ENCODE measurements around the gene MRPL20.
"Not testable (repeated sequence)": the region's sequence is repeated elsewhere in the genome, so short reads cannot be mapped to it uniquely, and the experiment has no call there.

MRPL20 gene

DNA sequence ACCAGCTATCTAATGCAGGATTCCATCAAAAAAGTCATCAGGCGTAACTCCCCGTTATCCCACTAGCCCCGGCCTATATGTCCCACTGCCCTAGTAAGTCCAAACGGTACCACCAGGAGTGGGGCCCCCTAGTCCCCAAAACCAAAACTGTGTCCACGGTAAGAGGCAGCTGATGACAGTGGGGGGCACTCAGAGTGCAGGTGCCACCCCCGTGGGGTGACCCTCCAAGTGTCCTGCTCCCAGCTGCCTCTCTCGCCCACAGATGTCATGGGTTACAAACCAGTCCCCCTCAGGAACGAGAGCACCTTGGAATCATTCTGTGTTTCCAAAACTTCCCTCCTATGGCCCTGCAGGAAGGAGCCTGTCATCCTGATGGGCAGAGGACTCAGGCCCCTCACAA lies 21.2 kb downstream of the MRPL20 start:
- H3K36me3 ChIP-seq (ENCODE audit: insufficient read depth, low read length) = peaks cover 54% of the 10 kb centered on the region
- no peaks in the 10 kb centered on the region for H3K9me3 ChIP-seq (replicated peaks; ENCODE audit: low read length)
- H3K4me3 ChIP-seq (ENCODE audit: low read length) = no peak overlapping the region
- no peak overlapping the region for H3K4me2 ChIP-seq (ENCODE audit: low read length)
- H3K4me1 ChIP-seq (ENCODE audit: control insufficient read depth, insufficient read depth, low read length) = no peaks in the 10 kb centered on the region
- no peak overlapping the region for H3K9ac ChIP-seq (ENCODE audit: low read depth, low read length)
- no peaks in the 10 kb centered on the region for H3K27me3 ChIP-seq (ENCODE audit: control insufficient read depth, insufficient read depth, low read length)

DNA sequence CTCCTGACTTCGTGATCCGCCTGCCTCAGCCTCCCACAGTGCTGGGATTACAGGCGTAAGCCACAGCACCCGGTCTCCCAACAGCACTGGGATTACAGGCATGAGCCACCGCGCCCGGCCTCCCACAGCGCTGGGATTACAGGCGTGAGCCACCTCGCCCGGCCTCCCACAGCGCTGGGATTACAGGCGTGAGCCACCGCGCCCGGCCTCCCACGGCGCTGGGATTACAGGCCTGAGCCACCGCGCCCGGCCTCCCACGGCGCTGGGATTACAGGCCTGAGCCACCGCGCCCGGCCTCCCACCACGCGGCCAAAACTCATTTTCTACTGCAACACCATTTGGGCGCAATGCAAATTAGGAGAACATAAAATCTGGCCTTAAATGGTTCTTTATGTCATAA lies 21.8 kb downstream of the MRPL20 start:
- H3K36me3 ChIP-seq (ENCODE audit: insufficient read depth, low read length) = peaks cover 48% of the 10 kb centered on the region
- H3K9me3 ChIP-seq (replicated peaks; ENCODE audit: low read length); H3K27me3 ChIP-seq (ENCODE audit: control insufficient read depth, insufficient read depth, low read length); H3K4me1 ChIP-seq (ENCODE audit: control insufficient read depth, insufficient read depth, low read length); H3K4me3 ChIP-seq (ENCODE audit: low read length); H3K9ac ChIP-seq (ENCODE audit: low read depth, low read length); H3K4me2 ChIP-seq (ENCODE audit: low read length): not testable (repeated sequence)

- Histone ChIP-seq H3K36me3 (ENCODE audit: insufficient read depth, low read length) (peaks cover 19% of the 10 kb centered on the region), H3K27me3 (ENCODE audit: control insufficient read depth, insufficient read depth, low read length) (no peaks in the 10 kb centered on the region), H3K4me3 (ENCODE audit: low read length) (no peak overlapping the region), H3K4me2 (ENCODE audit: low read length) (no peak overlapping the region), H3K9ac (ENCODE audit: low read depth, low read length) (no peak overlapping the region), H3K4me1 (ENCODE audit: control insufficient read depth, insufficient read depth, low read length) (no peaks in the 10 kb centered on the region), H3K9me3 (replicated peaks; ENCODE audit: low read length) (no peaks in the 10 kb centered on the region)
Measured at GRCh38 chr1:1381294-1381693, 25.8 kb downstream of the MRPL20 start.

DNA sequence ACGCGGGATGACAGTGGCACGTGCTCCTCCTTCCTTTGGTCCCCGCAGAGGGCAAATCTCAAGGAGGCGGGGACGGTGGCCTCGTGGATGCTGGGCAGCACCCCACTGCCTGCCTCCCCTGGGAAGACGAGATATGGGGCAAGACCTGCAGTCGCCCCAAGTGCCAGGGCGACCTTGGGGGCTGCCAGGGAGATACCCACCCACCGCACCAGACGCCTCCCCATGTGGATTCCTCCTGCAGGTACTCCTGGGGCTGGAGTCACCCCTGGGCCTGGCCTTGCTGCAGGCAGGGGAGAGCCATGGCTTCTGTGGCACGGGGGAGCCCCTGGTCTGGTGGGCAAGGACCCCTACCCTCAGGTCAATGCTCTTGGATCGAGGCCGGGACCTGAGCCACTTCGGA lies 26.2 kb downstream of the MRPL20 start:
- Histone ChIP-seq H3K27me3 (ENCODE audit: control insufficient read depth, insufficient read depth, low read length) (no peaks in the 10 kb centered on the region), H3K4me3 (ENCODE audit: low read length) (no peak overlapping the region), H3K36me3 (ENCODE audit: insufficient read depth, low read length) (peaks cover 18% of the 10 kb centered on the region), H3K4me2 (ENCODE audit: low read length) (no peak overlapping the region), H3K4me1 (ENCODE audit: control insufficient read depth, insufficient read depth, low read length) (peaks cover 4% of the 10 kb centered on the region), H3K9ac (ENCODE audit: low read depth, low read length) (no peak overlapping the region), H3K9me3 (replicated peaks; ENCODE audit: low read length) (no peaks in the 10 kb centered on the region)

DNA sequence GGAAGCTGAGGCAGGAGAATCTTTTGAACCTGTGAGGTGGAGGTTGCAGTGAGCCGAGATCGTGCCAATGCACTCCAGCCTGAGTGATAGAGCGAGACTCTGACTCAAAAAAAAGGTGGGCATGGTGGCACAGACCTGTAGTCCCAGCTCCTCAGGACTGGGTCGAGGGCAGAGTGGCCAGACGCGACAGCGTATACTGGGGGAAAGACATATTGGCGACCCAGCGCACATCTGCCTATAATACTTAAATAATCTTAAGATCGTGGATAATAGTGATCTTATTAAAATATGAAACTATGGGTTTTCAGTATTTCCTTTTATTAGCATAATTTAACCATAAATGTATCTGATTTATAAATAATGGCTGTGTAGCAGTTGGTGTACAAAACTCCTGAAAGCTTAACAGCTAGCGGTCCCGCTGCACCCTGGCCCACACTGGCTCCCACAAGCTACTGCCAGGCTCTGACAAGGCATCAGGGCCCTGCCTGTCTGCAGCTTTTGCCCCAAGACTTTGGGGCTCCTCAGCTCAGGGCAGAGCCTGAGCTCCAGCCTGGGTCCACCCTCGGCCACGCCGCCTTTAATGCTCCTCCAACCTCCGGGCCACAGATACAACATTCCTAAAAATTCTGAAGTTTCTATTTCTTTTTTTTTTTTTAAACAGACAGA lies 29.4 kb downstream of the MRPL20 start:
- peaks cover 18% of the 10 kb centered on the region for H3K36me3 ChIP-seq (ENCODE audit: insufficient read depth, low read length)
- no peaks in the 10 kb centered on the region for H3K9me3 ChIP-seq (replicated peaks; ENCODE audit: low read length)
- no peaks in the 10 kb centered on the region for H3K27me3 ChIP-seq (ENCODE audit: control insufficient read depth, insufficient read depth, low read length)
- no peak overlapping the region for H3K9ac ChIP-seq (ENCODE audit: low read depth, low read length)
- H3K4me1 ChIP-seq (ENCODE audit: control insufficient read depth, insufficient read depth, low read length) = peaks cover 15% of the 10 kb centered on the region
- H3K4me3 ChIP-seq (ENCODE audit: low read length) = no peak overlapping the region
- no peak overlapping the region for H3K4me2 ChIP-seq (ENCODE audit: low read length)

- no peak overlapping the region for H3K4me3 ChIP-seq (ENCODE audit: low read length)
- H3K9me3 ChIP-seq (replicated peaks; ENCODE audit: low read length) = no peaks in the 10 kb centered on the region
- H3K4me1 ChIP-seq (ENCODE audit: control insufficient read depth, insufficient read depth, low read length) = peaks cover 23% of the 10 kb centered on the region
- H3K27me3 ChIP-seq (ENCODE audit: control insufficient read depth, insufficient read depth, low read length) = no peaks in the 10 kb centered on the region
- H3K9ac ChIP-seq (ENCODE audit: low read depth, low read length) = no peak overlapping the region
- H3K4me2 ChIP-seq (ENCODE audit: low read length) = peak overlapping the region; percentile 72
- peaks cover 18% of the 10 kb centered on the region for H3K36me3 ChIP-seq (ENCODE audit: insufficient read depth, low read length)
Measured at GRCh38 chr1:1376551-1377226, 30.4 kb downstream of the MRPL20 start.

GRCh38 chr1:1374929-1375662 lies 32.0 kb downstream of the MRPL20 start, which contains the start of gene AURKAIP1:
Gene AURKAIP1 (minus strand): TSS chr1:1375207. CDS start chr1:1374756, 451 bp downstream.
- H3K4me2 ChIP-seq (ENCODE audit: low read length) = peak within 1 kb of the TSS; percentile 99
- no peaks in the 10 kb centered on the region for H3K27me3 ChIP-seq (ENCODE audit: control insufficient read depth, insufficient read depth, low read length)
- H3K9me3 ChIP-seq (replicated peaks; ENCODE audit: low read length) = no peaks in the 10 kb centered on the region
- peaks cover 18% of the 10 kb centered on the region for H3K36me3 ChIP-seq (ENCODE audit: insufficient read depth, low read length)
- peaks cover 28% of the 10 kb centered on the region for H3K4me1 ChIP-seq (ENCODE audit: control insufficient read depth, insufficient read depth, low read length)
- H3K4me3 ChIP-seq (ENCODE audit: low read length) = peak within 1 kb of the TSS; percentile 94
- peak within 1 kb of the TSS; percentile 99 for H3K9ac ChIP-seq (ENCODE audit: low read depth, low read length)

DNA sequence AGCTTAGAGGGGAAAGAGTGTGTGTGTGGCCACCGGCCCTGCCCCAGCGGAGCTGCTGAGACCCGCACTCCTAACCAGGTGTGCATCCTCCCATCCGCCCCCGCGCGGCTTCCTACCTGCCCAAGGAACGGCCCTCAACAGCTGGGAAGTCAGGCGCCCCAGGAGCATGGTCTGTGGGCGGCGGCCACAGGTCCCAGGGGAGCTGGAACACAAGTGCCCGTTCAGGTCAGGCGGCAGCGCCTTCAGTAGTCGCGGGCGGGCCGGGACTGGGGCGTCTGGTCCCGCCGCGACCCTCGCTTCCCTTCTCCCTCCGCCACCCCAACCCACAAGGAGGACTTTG lies 32.5 kb downstream of the MRPL20 start:
- Histone ChIP-seq H3K4me3 (ENCODE audit: low read length) (peak overlapping the region; percentile 94), H3K9me3 (replicated peaks; ENCODE audit: low read length) (no peaks in the 10 kb centered on the region), H3K4me1 (ENCODE audit: control insufficient read depth, insufficient read depth, low read length) (peaks cover 28% of the 10 kb centered on the region), H3K4me2 (ENCODE audit: low read length) (peak overlapping the region; percentile 99), H3K27me3 (ENCODE audit: control insufficient read depth, insufficient read depth, low read length) (no peaks in the 10 kb centered on the region), H3K9ac (ENCODE audit: low read depth, low read length) (peak overlapping the region; percentile 99), H3K36me3 (ENCODE audit: insufficient read depth, low read length) (peaks cover 18% of the 10 kb centered on the region)

GRCh38 chr1:1373815-1374588 lies 33.1 kb downstream of the MRPL20 start:
- Histone ChIP-seq H3K4me2 (ENCODE audit: low read length) (peak overlapping the region; percentile 99), H3K36me3 (ENCODE audit: insufficient read depth, low read length) (peaks cover 18% of the 10 kb centered on the region), H3K4me1 (ENCODE audit: control insufficient read depth, insufficient read depth, low read length) (peaks cover 28% of the 10 kb centered on the region), H3K9ac (ENCODE audit: low read depth, low read length) (peak overlapping the region; percentile 99), H3K27me3 (ENCODE audit: control insufficient read depth, insufficient read depth, low read length) (no peaks in the 10 kb centered on the region), H3K9me3 (replicated peaks; ENCODE audit: low read length) (no peaks in the 10 kb centered on the region), H3K4me3 (ENCODE audit: low read length) (peak overlapping the region; percentile 94)

DNA sequence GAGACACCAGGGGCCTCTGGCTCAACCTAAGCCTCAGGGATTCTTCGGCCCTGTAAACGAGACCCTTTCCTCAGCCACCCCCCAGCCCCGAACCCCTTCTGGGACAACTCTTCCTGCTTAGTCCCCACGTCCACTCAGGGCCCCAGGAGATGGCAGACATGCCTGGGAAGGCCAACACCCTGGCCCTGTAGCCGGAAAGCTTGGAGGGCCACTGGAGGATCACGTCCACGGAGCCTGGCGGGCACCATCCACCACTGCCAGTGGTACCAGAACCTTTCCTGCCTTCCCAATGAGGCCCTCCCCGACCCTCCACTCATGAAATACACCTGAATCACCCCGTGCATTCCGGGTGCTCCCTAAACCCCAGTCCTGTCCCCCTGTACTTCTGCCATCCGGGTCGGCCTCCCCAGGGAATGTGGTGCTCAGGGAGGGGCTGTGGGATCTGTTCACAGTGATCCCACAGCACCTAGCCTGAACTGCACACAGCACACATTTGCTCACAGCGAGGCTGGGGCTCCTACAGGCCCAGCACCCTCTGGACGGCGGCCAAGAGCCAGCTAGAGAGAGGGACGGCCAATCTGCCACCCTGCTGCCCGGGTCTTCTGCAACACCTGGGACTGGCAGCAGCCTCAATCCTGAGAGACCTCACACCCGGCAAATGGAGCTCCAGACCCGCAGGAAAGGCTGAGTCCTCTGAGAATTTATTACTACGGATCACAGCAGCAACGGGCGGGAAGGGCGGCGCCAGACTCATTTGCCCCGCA lies 33.9 kb downstream of the MRPL20 start:
- H3K9me3 ChIP-seq (replicated peaks; ENCODE audit: low read length) = no peaks in the 10 kb centered on the region
- H3K36me3 ChIP-seq (ENCODE audit: insufficient read depth, low read length) = peaks cover 18% of the 10 kb centered on the region
- peaks cover 28% of the 10 kb centered on the region for H3K4me1 ChIP-seq (ENCODE audit: control insufficient read depth, insufficient read depth, low read length)
- peak overlapping the region; percentile 99 for H3K9ac ChIP-seq (ENCODE audit: low read depth, low read length)
- H3K27me3 ChIP-seq (ENCODE audit: control insufficient read depth, insufficient read depth, low read length) = no peaks in the 10 kb centered on the region
- H3K4me2 ChIP-seq (ENCODE audit: low read length) = peak overlapping the region; percentile 99
- peak overlapping the region; percentile 94 for H3K4me3 ChIP-seq (ENCODE audit: low read length)

Measured in skeletal muscle satellite cell (primary cell).